ENCODE results near the gene MYO5A. TPM values are rescaled to one million over a fixed set of nuclear protein-coding genes. Genes with fewer than 3 reads are reported as not detected.

MYO5A gene
- total and polyA plus RNA-seq, 9 of the 15 experiments (the other 6 are each of a cell fraction or from before 2014, with no cell fraction given) = 0.03 to 0.82 (median 0.40) TPM

DNA sequence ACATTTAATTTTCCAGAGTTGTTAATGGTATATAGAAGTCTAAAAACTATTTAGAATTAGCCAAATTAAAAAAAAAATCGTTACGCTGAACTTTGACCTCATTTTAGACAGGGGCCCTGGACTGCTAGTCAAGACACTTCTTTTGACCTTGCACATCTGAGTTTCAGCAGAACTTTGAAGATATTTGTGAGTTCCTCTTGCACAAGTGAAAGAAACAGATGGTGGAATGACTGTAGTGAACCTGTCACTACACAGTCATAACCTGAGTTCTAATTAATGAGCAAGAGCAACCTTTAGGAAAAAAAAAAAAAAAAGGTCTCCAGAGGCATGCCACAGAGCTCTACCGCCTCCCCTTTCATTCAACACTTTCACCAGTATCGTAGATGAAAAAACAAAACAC, 238.4 kb downstream of the MYO5A start:
- FAIRE-seq = no peak
- POLR2A ChIA-PET = interaction anchor here (1.2 kb wide), 1 partner anchor 19 kb away, joined by 3 read pairs; no protein-coding TSS in a partner anchor
- Histone ChIP-seq H3K27me3 (ENCODE audit: control insufficient read depth in 2 of 2, insufficient read depth in 2 of 2, low read length in 2 of 2) (peaks cover 15 to 48% of the 10 kb centered on the region in 2 experiments; a peak in 3 of 5 replicates), H3K4me3 (no peak overlapping the region), H3K9me1 (ENCODE audit: control insufficient read depth, insufficient read depth, low read length) (no peaks in the 10 kb centered on the region), H3K9ac (ENCODE audit: insufficient read depth in 1 of 2, low read depth in 2 of 2, low read length in 2 of 2) (no peak overlapping the region), H2AFZ (ENCODE audit: low read depth, low read length) (no peak overlapping the region), H3K9me3 (replicated peaks; ENCODE audit: control insufficient read depth, insufficient read depth, low read depth, low read length) (no peaks in the 10 kb centered on the region), H3K79me2 (ENCODE audit: control insufficient read depth, insufficient read depth, low read length) (no peaks in the 10 kb centered on the region), H3K27ac (ENCODE audit: extremely low read depth, low read depth, low read length) (no peak overlapping the region), H3K4me2 (ENCODE audit: insufficient read depth, low read length) (no peak overlapping the region), H3K36me3 (ENCODE audit: control insufficient read depth, insufficient read depth, low read length) (no peaks in the 10 kb centered on the region), H4K20me1 (replicated peaks; ENCODE audit: control insufficient read depth, insufficient read depth, low read length) (no peaks in the 10 kb centered on the region), H3K4me1 (replicated peaks in 1 of 2; ENCODE audit: control insufficient read depth in 2 of 2, insufficient read depth in 2 of 2, low read length in 2 of 2) (peaks cover 0 to 4% of the 10 kb centered on the region in 2 experiments; a peak in 1 of 5 replicates)
- no peak for ATAC-seq
- CTCF ChIA-PET (ENCODE audit: low intra/inter-chr PET ratio) = no interaction called here
- DNase-seq (ENCODE audit: extremely low read depth in 1 of 4, low spot score in 3 of 4) = no peak
- intact Hi-C loops (cut with micrococcal nuclease) = no loop called here
- in situ Hi-C loops (cut with MboI) = no loop called here
- WGBS (ENCODE audit: insufficient coverage, low coverage, missing lambda C conversion rate) = 4% methylated on average over 4 of the region's 4 CpGs
- no TSS peak for BruUV-seq (replicated peaks)
- TF ChIP-seq ZNF76 (CRISPR knock-in tag; IDR thresholded peaks at IDR 0.05; ENCODE audit: borderline replicate concordance) = no peak
- TF ChIP-seq ZNF224 (CRISPR knock-in tag; IDR thresholded peaks at IDR 0.05) = no peak
- no peak for TF ChIP-seq PCBP2 (IDR thresholded peaks at IDR 0.05; ENCODE audit: low read depth, low read length, poor library complexity, severe bottlenecking)
- TF ChIP-seq ZNF146 (CRISPR knock-in tag; IDR thresholded peaks at IDR 0.05; ENCODE audit: unreplicated experiment) = no peak
- TF ChIP-seq ATF4 (CRISPR knock-in tag; IDR thresholded peaks at IDR 0.05) = no peak
- TF ChIP-seq, protein P1, sequence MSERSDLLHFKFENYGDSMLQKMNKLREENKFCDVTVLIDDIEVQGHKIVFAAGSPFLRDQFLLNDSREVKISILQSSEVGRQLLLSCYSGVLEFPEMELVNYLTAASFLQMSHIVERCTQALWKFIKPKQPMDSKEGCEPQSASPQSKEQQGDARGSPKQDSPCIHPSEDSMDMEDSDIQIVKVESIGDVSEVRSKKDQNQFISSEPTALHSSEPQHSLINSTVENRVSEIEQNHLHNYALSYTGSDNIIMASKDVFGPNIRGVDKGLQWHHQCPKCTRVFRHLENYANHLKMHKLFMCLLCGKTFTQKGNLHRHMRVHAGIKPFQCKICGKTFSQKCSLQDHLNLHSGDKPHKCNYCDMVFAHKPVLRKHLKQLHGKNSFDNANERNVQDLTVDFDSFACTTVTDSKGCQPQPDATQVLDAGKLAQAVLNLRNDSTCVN (CRISPR knock-in tag; IDR thresholded peaks at IDR 0.05) = no peak
- no peak for TF ChIP-seq ZNF431 (CRISPR knock-in tag; IDR thresholded peaks at IDR 0.05)
- no peak for TF ChIP-seq ZNF354B (CRISPR knock-in tag; IDR thresholded peaks at IDR 0.05)
- TF ChIP-seq, protein P2, sequence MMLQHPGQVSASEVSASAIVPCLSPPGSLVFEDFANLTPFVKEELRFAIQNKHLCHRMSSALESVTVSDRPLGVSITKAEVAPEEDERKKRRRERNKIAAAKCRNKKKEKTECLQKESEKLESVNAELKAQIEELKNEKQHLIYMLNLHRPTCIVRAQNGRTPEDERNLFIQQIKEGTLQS (IDR thresholded peaks at IDR 0.05) = no peak
- TF ChIP-seq, protein P2 (CRISPR knock-in tag; conservative IDR thresholded peaks at IDR 0.05) = no peak
- TF ChIP-seq FOXK2 (conservative IDR thresholded peaks at IDR 0.05 in 1 of 2, IDR thresholded peaks at IDR 0.05 in 1 of 2; ENCODE audit: low read depth in 2 of 2) = no peak
- TF ChIP-seq POLR2H (tag; IDR thresholded peaks at IDR 0.05; ENCODE audit: low read depth) = no peak

Measured in K562 (cell line).